Ishikawa (cell line): Measurements from ENCODE around the gene ZBTB46.

ENCODE experiments used
- FOXM1 ChIP-seq: IDR thresholded peaks from 2 replicates; pipeline ENCODE4 v1.6.1; 2012; ENCODE audit warnings: low read depth, borderline replicate concordance
- TF ChIP-seq, protein P1 (sequence below): IDR thresholded peaks from 2 replicates; pipeline ENCODE4 v1.6.1; 2012; ENCODE audit warnings: low read depth, mild to moderate bottlenecking

DNA sequence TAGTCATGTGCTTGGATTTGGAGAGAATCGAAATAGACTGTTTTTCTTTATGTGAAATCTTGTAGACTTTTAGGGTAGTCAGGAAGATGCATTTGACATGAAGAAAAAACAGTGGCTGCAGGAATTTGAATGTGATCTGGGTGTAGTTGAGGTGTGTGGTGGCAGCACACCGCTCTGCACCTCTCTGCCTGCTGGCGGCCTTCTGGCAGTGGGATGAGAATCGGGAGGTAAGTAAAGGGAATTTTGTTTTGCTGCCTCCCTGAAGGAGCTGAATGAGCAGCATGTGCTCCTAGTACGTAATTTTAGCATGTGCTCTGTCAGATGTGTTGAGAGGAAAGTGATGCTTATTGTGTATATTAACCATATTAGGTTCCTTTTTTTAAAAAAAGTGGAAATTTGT, 37.2 kb upstream of the ZBTB46 start:
- TF ChIP-seq, protein P1, sequence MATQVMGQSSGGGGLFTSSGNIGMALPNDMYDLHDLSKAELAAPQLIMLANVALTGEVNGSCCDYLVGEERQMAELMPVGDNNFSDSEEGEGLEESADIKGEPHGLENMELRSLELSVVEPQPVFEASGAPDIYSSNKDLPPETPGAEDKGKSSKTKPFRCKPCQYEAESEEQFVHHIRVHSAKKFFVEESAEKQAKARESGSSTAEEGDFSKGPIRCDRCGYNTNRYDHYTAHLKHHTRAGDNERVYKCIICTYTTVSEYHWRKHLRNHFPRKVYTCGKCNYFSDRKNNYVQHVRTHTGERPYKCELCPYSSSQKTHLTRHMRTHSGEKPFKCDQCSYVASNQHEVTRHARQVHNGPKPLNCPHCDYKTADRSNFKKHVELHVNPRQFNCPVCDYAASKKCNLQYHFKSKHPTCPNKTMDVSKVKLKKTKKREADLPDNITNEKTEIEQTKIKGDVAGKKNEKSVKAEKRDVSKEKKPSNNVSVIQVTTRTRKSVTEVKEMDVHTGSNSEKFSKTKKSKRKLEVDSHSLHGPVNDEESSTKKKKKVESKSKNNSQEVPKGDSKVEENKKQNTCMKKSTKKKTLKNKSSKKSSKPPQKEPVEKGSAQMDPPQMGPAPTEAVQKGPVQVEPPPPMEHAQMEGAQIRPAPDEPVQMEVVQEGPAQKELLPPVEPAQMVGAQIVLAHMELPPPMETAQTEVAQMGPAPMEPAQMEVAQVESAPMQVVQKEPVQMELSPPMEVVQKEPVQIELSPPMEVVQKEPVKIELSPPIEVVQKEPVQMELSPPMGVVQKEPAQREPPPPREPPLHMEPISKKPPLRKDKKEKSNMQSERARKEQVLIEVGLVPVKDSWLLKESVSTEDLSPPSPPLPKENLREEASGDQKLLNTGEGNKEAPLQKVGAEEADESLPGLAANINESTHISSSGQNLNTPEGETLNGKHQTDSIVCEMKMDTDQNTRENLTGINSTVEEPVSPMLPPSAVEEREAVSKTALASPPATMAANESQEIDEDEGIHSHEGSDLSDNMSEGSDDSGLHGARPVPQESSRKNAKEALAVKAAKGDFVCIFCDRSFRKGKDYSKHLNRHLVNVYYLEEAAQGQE, result no peak
- TF ChIP-seq FOXM1, result no peak
